ENCODE measurements around the gene NTSR1. TPM values are rescaled to one million over a fixed set of nuclear protein-coding genes. Genes with fewer than 3 reads are reported as not detected.

NTSR1 gene
- total RNA-seq, 2 experiments from 2014 or later = 0.55 to 0.56 TPM

DNA sequence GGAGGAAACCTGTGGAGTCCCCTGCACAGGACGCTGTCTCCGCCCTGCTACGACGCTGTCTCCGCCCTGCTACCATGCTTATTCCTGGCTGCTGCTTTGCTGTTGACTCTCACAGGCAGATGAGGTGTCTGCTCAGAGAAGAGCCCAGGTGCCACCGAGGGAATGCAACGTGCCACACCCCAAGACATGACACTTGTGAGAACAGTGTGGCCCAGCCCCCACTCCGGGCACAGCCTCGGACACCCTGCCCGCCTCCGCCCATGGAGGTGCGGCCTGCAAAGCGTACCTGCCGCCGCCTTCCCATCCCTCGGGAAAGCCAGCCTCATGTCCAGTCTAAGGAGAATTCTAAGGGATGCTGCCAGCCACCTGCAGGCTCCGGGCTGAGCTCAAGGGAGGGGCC is 72.1 kb downstream of the NTSR1 start:
- ATAC-seq (ENCODE audit: poor library complexity) (no peak), DNase-seq (no peak)
- no peaks in the 10 kb centered on the region for H3K27me3 ChIP-seq (ENCODE audit: control insufficient read depth in 1 of 2, insufficient read depth in 2 of 2, low read length in 2 of 2)
- peaks cover 30% of the 10 kb centered on the region for H3K4me1 Mint-ChIP-seq (ENCODE audit: low read depth)
- no peak overlapping the region for H3K4me3 ChIP-seq (ENCODE audit: low read length)
- POLR2A ChIA-PET = interaction anchor here (1.5 to 2.1 kb wide), 2 partner anchors 13 to 16 kb away, joined by 6 to 9 read pairs; partner anchors contain the start of gene MRGBP
- H3K27ac ChIP-seq (ENCODE audit: low read depth in 1 of 2, low read length in 2 of 2) = no peak overlapping the region
- TF ChIP-seq, protein P1, sequence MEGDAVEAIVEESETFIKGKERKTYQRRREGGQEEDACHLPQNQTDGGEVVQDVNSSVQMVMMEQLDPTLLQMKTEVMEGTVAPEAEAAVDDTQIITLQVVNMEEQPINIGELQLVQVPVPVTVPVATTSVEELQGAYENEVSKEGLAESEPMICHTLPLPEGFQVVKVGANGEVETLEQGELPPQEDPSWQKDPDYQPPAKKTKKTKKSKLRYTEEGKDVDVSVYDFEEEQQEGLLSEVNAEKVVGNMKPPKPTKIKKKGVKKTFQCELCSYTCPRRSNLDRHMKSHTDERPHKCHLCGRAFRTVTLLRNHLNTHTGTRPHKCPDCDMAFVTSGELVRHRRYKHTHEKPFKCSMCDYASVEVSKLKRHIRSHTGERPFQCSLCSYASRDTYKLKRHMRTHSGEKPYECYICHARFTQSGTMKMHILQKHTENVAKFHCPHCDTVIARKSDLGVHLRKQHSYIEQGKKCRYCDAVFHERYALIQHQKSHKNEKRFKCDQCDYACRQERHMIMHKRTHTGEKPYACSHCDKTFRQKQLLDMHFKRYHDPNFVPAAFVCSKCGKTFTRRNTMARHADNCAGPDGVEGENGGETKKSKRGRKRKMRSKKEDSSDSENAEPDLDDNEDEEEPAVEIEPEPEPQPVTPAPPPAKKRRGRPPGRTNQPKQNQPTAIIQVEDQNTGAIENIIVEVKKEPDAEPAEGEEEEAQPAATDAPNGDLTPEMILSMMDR (IDR thresholded peaks at IDR 0.05) = no peak
- H3K36me3 ChIP-seq (ENCODE audit: insufficient read depth, low read length) = no peaks in the 10 kb centered on the region
- intact Hi-C loops (cut with DNase I, micrococcal nuclease) = no loop called here
- no peaks in the 10 kb centered on the region for H3K9me3 Mint-ChIP-seq
- no peaks in the 10 kb centered on the region for H3K36me3 Mint-ChIP-seq (ENCODE audit: low read depth)
- CTCF ChIA-PET = no interaction called here
- H3K9me3 ChIP-seq (ENCODE audit: control insufficient read depth in 1 of 2, insufficient read depth in 1 of 2, low read length in 2 of 2) = peaks cover 0 to 9% of the 10 kb centered on the region in 2 experiments
- peaks cover 26% of the 10 kb centered on the region for H3K4me1 ChIP-seq (ENCODE audit: insufficient read depth, low read length)
- no peak overlapping the region for H3K27ac Mint-ChIP-seq
- H3K27me3 Mint-ChIP-seq = no peaks in the 10 kb centered on the region
- no peak overlapping the region for H3K4me3 Mint-ChIP-seq

DNA sequence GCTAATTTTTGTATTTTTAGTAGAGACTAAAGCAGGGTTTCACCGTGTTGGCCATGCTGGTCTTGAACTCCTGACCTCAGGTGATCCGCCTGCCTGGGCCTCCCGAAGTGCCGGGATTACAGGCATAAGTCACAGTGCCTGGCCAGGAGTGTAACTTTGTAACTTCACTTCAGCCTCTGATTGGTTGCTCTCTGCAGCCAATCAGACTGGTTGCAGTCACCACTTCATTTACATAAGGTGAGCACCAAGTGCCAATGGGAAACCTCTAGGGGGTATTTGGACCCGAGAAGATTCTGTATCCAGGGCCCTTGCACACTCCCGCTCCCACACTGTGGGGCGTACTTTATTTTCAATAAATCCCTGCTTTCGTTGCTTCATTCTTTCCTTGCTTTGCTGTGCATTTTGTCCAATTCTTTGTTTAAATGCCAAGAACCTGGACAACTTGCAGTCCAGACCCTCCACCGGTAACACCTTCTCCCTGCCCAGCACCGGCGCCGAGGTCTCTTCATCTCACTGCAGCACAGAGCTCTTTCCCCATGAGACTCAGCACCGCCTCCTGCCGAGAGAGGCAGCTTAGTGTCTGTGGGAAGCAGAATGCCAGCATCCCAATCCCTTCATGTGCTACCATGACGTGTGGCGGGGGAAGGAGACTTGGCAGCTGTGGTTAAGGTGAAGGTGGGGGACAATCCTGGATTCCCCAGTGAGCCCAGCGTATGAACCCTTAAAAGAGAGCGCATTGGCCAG is 73.7 kb downstream of the NTSR1 start:
- TF ChIP-seq, protein P1 (IDR thresholded peaks at IDR 0.05) = no peak
- Histone ChIP-seq H3K9me3 (ENCODE audit: control insufficient read depth in 1 of 2, insufficient read depth in 1 of 2, low read length in 2 of 2) (peaks cover 0 to 6% of the 10 kb centered on the region in 2 experiments), H3K4me1 (ENCODE audit: insufficient read depth, low read length) (peaks cover 11% of the 10 kb centered on the region), H3K36me3 (ENCODE audit: insufficient read depth, low read length) (no peaks in the 10 kb centered on the region), H3K27ac (ENCODE audit: low read depth in 1 of 2, low read length in 2 of 2) (no peak overlapping the region), H3K4me3 (ENCODE audit: low read length) (no peak overlapping the region), H3K27me3 (ENCODE audit: control insufficient read depth in 1 of 2, insufficient read depth in 2 of 2, low read length in 2 of 2) (no peaks in the 10 kb centered on the region)
- intact Hi-C loops (cut with DNase I, micrococcal nuclease) = no loop called here
- CTCF ChIA-PET = no interaction called here
- Mint-ChIP-seq H3K9me3 (no peaks in the 10 kb centered on the region), H3K4me3 (no peak overlapping the region), H3K36me3 (ENCODE audit: low read depth) (no peaks in the 10 kb centered on the region), H3K27me3 (no peaks in the 10 kb centered on the region), H3K4me1 (ENCODE audit: low read depth) (peaks cover 13% of the 10 kb centered on the region), H3K27ac (no peak overlapping the region)
- POLR2A ChIA-PET = interaction anchor here (1.5 to 2.5 kb wide), 2 partner anchors 12 to 43 kb away, joined by 5 to 12 read pairs; no protein-coding TSS in a partner anchor
- ATAC-seq (ENCODE audit: poor library complexity) (no peak), DNase-seq (no peak)

DNA sequence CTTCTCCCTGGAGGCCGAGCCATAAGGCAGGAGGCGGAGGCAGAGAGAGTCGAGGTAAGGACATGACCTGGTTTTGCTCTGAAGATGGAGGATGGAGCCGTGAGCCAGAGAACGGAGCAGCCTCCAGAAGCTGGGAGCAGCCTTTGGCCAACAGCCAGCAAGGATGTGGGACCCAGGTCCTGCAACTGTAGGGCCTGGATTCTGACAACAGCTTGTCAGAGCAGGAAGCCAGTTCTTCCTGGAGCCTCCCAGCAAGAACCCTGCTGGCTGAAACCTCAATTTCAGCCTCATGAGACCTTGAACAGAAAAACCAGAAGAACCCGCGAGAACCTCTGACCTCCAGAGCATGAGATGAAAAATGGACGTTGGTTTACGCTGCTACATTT is 74.2 kb downstream of the NTSR1 start:
- Histone ChIP-seq H3K27me3 (ENCODE audit: control insufficient read depth in 1 of 2, insufficient read depth in 2 of 2, low read length in 2 of 2) (no peaks in the 10 kb centered on the region), H3K27ac (ENCODE audit: low read depth in 1 of 2, low read length in 2 of 2) (no peak overlapping the region), H3K9me3 (ENCODE audit: control insufficient read depth in 1 of 2, insufficient read depth in 1 of 2, low read length in 2 of 2) (peaks cover 0 to under 1% of the 10 kb centered on the region in 2 experiments), H3K4me3 (ENCODE audit: low read length) (no peak overlapping the region), H3K36me3 (ENCODE audit: insufficient read depth, low read length) (no peaks in the 10 kb centered on the region), H3K4me1 (ENCODE audit: insufficient read depth, low read length) (peaks cover 5% of the 10 kb centered on the region)
- Mint-ChIP-seq H3K9me3 (no peaks in the 10 kb centered on the region), H3K27me3 (no peaks in the 10 kb centered on the region), H3K27ac (no peak overlapping the region), H3K4me3 (no peak overlapping the region), H3K36me3 (ENCODE audit: low read depth) (no peaks in the 10 kb centered on the region), H3K4me1 (ENCODE audit: low read depth) (peaks cover 11% of the 10 kb centered on the region)
- ATAC-seq (ENCODE audit: poor library complexity) = no peak
- DNase-seq = no peak
- intact Hi-C loops (cut with DNase I, micrococcal nuclease) = no loop called here
- POLR2A ChIA-PET = interaction anchor here (1.5 to 2.5 kb wide), 2 partner anchors 11 to 43 kb away, joined by 5 to 12 read pairs; no protein-coding TSS in a partner anchor
- TF ChIP-seq, protein P1 (IDR thresholded peaks at IDR 0.05) = no peak
- CTCF ChIA-PET = no interaction called here

Data from CD4-positive, alpha-beta T cell (primary cell).